H1 (cell line): ENCODE measurements around the gene OSBPL6. TPM values are rescaled to one million over a fixed set of nuclear protein-coding genes. Genes with fewer than 3 reads are reported as not detected.

Source experiments
- CTCF ChIA-PET: fragments of 300-600 bp; sonication (Branson Sonifier 250); formaldehyde crosslinking; loops from one replicate; lab custom pipeline; 2021; ENCODE audit not compliant: partially characterized antibody; lab: Charles Lee
- POLR2A ChIA-PET: fragments of 300-600 bp; sonication (Branson Sonifier 250); formaldehyde crosslinking; loops from one replicate; lab custom pipeline; 2021; ENCODE audit warnings: inconsistent platforms; ENCODE audit not compliant: partially characterized antibody; lab: Charles Lee
- DNase-seq, 2 experiments: peaks; one replicate each; pipeline versions ENCODE4 v3.0.0 to v3.0.0-alpha.2; 2010 to 2022; ENCODE audit warnings: low spot score in 2 of 2, low read depth in 1 of 2, mixed read lengths in 1 of 2
- FAIRE-seq: peaks from 2 replicates; lab custom pipeline; 2011; peaks lifted over from hg19 to GRCh38; lab: Jason Lieb, UNC
- H2AFZ ChIP-seq: 2 replicates; pipeline ENCODE4 v1.8.1; 2012; ENCODE audit warnings: low read length, inconsistent platforms
- H2AK5ac ChIP-seq: 2 replicates; pipeline ENCODE4 v1.6.1; 2013; ENCODE audit warnings: low read depth, low read length
- H2BK120ac ChIP-seq: replicated peaks from 2 replicates; pipeline ENCODE3; 2013; ENCODE audit warnings: low read depth, low read length, inconsistent platforms
- H2BK12ac ChIP-seq: 2 replicates; pipeline ENCODE4 v1.6.1; 2013; ENCODE audit warnings: low read depth, low read length
- H2BK15ac ChIP-seq: 2 replicates; pipeline ENCODE4 v1.6.1; 2013; ENCODE audit warnings: low read length
- H2BK20ac ChIP-seq: 2 replicates; pipeline ENCODE4 v1.6.1; 2013; ENCODE audit warnings: low read length
- H2BK5ac ChIP-seq: 2 replicates; pipeline ENCODE4 v1.6.1; 2013; ENCODE audit warnings: low read depth, low read length
- H3K14ac ChIP-seq: 2 replicates; pipeline ENCODE4 v1.6.1; 2013; ENCODE audit warnings: inconsistent platforms; ENCODE audit not compliant: insufficient read length
- H3K18ac ChIP-seq: 2 replicates; pipeline ENCODE4 v1.6.1; 2013; ENCODE audit warnings: low read length; ENCODE audit errors: extremely low read depth
- H3K23ac ChIP-seq: 2 replicates; pipeline ENCODE4 v1.6.1; 2013; ENCODE audit warnings: inconsistent platforms; ENCODE audit not compliant: insufficient read length
- H3K23me2 ChIP-seq: 2 replicates; pipeline ENCODE4 v1.6.1; 2013; ENCODE audit warnings: low read depth, low read length
- H3K27ac ChIP-seq: 2 replicates; pipeline ENCODE4 v1.6.1; 2011; ENCODE audit warnings: low read depth, low read length, inconsistent platforms
- H3K27me3 ChIP-seq, 4 experiments: replicated peaks in 1 of 4; 1 replicate in 1 of 4; 2 replicates in 3 of 4; pipeline versions ENCODE4 v1.6.1 to v1.8.1; 2011 to 2013; ENCODE audit warnings: low read length in 3 of 4, mild to moderate bottlenecking in 3 of 4, inconsistent platforms in 2 of 4, mixed read lengths in 2 of 4, moderate library complexity in 1 of 4; ENCODE audit not compliant: control insufficient read depth in 3 of 4, insufficient read depth in 3 of 4; ENCODE audit errors: extremely low read depth in 1 of 4
- H3K36me3 ChIP-seq, 4 experiments: 2 replicates each; pipeline versions ENCODE4 v1.6.1 to v1.8.1; 2011 to 2013; ENCODE audit warnings: mild to moderate bottlenecking in 4 of 4, low read length in 3 of 4, moderate library complexity in 2 of 4, control low read depth in 1 of 4, inconsistent platforms in 1 of 4; ENCODE audit not compliant: insufficient read depth in 4 of 4, control insufficient read depth in 2 of 4
- H3K4ac ChIP-seq: replicated peaks from 2 replicates; pipeline ENCODE3; 2013; ENCODE audit warnings: low read length, low read depth, mixed read lengths, inconsistent platforms; ENCODE audit not compliant: insufficient read length
- H3K4me1 ChIP-seq, 4 experiments: replicated peaks in 1 of 4; 1 replicate in 1 of 4; 2 replicates in 3 of 4; pipeline versions ENCODE4 v1.6.1 to v1.8.1; 2011 to 2013; ENCODE audit warnings: low read length in 3 of 4, inconsistent platforms in 2 of 4, mixed read lengths in 1 of 4; ENCODE audit not compliant: insufficient read depth in 4 of 4, control insufficient read depth in 3 of 4
- H3K4me2 ChIP-seq, 2 experiments: 2 replicates each; pipeline versions ENCODE4 v1.6.1 to v1.8.1; 2011 to 2013; ENCODE audit warnings: low read depth in 2 of 2, low read length in 2 of 2, control low read depth in 1 of 2, inconsistent platforms in 1 of 2, mild to moderate bottlenecking in 1 of 2; ENCODE audit not compliant: insufficient read depth in 1 of 2
- H3K4me3 ChIP-seq, 4 experiments: fragments of 200-600, 300-600 bp in 1 of 4; sonication (generic), shearing (Covaris generic), sonication (Bioruptor Twin) in 1 of 4; 2 replicates each; pipeline versions ENCODE4 v1.5.1 to v1.8.1; 2011 to 2016; ENCODE audit warnings: low read length in 4 of 4, low read depth in 3 of 4, control low read depth in 2 of 4, inconsistent platforms in 2 of 4, mild to moderate bottlenecking in 2 of 4, mixed read lengths in 1 of 4, moderate library complexity in 1 of 4; ENCODE audit not compliant: insufficient read depth in 2 of 4; ENCODE audit errors: extremely low read depth in 1 of 4
- H3K56ac ChIP-seq: replicated peaks from 2 replicates; pipeline ENCODE3; 2013; ENCODE audit warnings: low read depth, mild to moderate bottlenecking, mixed read lengths, low read length, inconsistent platforms; ENCODE audit not compliant: insufficient read length
- H3K79me1 ChIP-seq: 2 replicates; pipeline ENCODE4 v1.6.1; 2013; ENCODE audit warnings: low read depth, low read length, control low read depth
- H3K79me2 ChIP-seq, 2 experiments: 2 replicates each; pipeline versions ENCODE4 v1.6.1 to v1.8.1; 2012 to 2013; ENCODE audit warnings: low read length in 2 of 2, mild to moderate bottlenecking in 2 of 2, inconsistent platforms in 1 of 2; ENCODE audit not compliant: insufficient read depth in 2 of 2, control insufficient read depth in 1 of 2
- H3K9ac ChIP-seq, 4 experiments: replicated peaks in 1 of 4; 1 replicate in 1 of 4; 2 replicates in 3 of 4; pipeline versions ENCODE4 v1.6.1 to v1.8.1; 2011 to 2013; ENCODE audit warnings: low read depth in 3 of 4, low read length in 3 of 4, control low read depth in 2 of 4, mild to moderate bottlenecking in 2 of 4, moderate library complexity in 2 of 4, inconsistent platforms in 1 of 4; ENCODE audit errors: extremely low read depth in 1 of 4
- H3K9me3 ChIP-seq, 2 experiments: 2 replicates each; pipeline versions ENCODE4 v1.6.1 to v1.8.1; 2012 to 2013; ENCODE audit warnings: mild to moderate bottlenecking in 2 of 2, moderate library complexity in 2 of 2, control low read depth in 1 of 2, inconsistent platforms in 1 of 2, low read depth in 1 of 2, low read length in 1 of 2, mixed read lengths in 1 of 2; ENCODE audit not compliant: insufficient read depth in 2 of 2
- H4K20me1 ChIP-seq, 2 experiments: replicated peaks in 1 of 2; 2 replicates each; pipeline versions ENCODE3 to v1.8.1; 2011 to 2013; ENCODE audit warnings: inconsistent platforms in 2 of 2, low read length in 2 of 2, mild to moderate bottlenecking in 1 of 2; ENCODE audit not compliant: insufficient read depth in 2 of 2, control insufficient read depth in 1 of 2
- H4K5ac ChIP-seq: 2 replicates; pipeline ENCODE4 v1.6.1; 2013; ENCODE audit warnings: low read length, low read depth, mixed read lengths, inconsistent platforms; ENCODE audit not compliant: insufficient read length
- H4K8ac ChIP-seq: 2 replicates; pipeline ENCODE4 v1.8.0; 2013; ENCODE audit warnings: mild to moderate bottlenecking, moderate library complexity, low read length, inconsistent platforms; ENCODE audit not compliant: insufficient read depth; ENCODE audit errors: extremely low read depth
- H4K91ac ChIP-seq: replicated peaks from 2 replicates; pipeline ENCODE3; 2013; ENCODE audit warnings: low read length, mixed read lengths, inconsistent platforms; ENCODE audit not compliant: insufficient read length
- ASH2L ChIP-seq: fragments of 200-600, 300-600 bp; sonication (generic); IDR thresholded peaks from one replicate; pipeline ENCODE4 v1.7.1; 2017; ENCODE audit warnings: low read length
- E2F6 ChIP-seq: IDR thresholded peaks from 2 replicates; pipeline ENCODE4 v1.6.1; 2012; ENCODE audit warnings: inconsistent platforms
- EGR1 ChIP-seq: IDR thresholded peaks from 2 replicates; pipeline ENCODE4 v1.6.1; 2011; ENCODE audit warnings: low read depth, low read length, borderline replicate concordance
- GABPA ChIP-seq: IDR thresholded peaks from 2 replicates; pipeline ENCODE4 v1.6.1; 2011; ENCODE audit warnings: mild to moderate bottlenecking, low read length, moderate library complexity, borderline replicate concordance; ENCODE audit not compliant: insufficient read depth
- NRF1 ChIP-seq: IDR thresholded peaks from 2 replicates; pipeline ENCODE4 v1.6.1; 2011; ENCODE audit warnings: mild to moderate bottlenecking, low read depth, low read length, improper control_type of control experiment
- RAD21 ChIP-seq, 2 experiments: IDR thresholded peaks in 1 of 2; conservative IDR thresholded peaks in 1 of 2; 2 replicates each; pipeline ENCODE4 v1.6.1; 2011; ENCODE audit warnings: low read depth in 2 of 2, low read length in 2 of 2, improper control_type of control experiment in 1 of 2, inconsistent platforms in 1 of 2, mild to moderate bottlenecking in 1 of 2, moderate library complexity in 1 of 2
- RBBP5 ChIP-seq: IDR thresholded peaks from 2 replicates; pipeline ENCODE4 v1.7.1; 2012; ENCODE audit warnings: low read depth, mild to moderate bottlenecking, inconsistent platforms, low read length, moderate library complexity, borderline replicate concordance
- RFX5 ChIP-seq: IDR thresholded peaks from 2 replicates; pipeline ENCODE4 v1.6.1; 2011; ENCODE audit warnings: low read depth, low read length, improper control_type of control experiment, borderline replicate concordance
- SAP30 ChIP-seq: fragments of 300-600 bp; sonication (generic); IDR thresholded peaks from 2 replicates; pipeline ENCODE4 v1.7.1; 2012; ENCODE audit warnings: low read length, moderate library complexity, mild to moderate bottlenecking, inconsistent platforms; ENCODE audit not compliant: insufficient read depth, insufficient replicate concordance
- SIRT6 ChIP-seq: IDR thresholded peaks from one replicate; pipeline ENCODE4 v1.7.1; 2012; ENCODE audit warnings: low read length, inconsistent platforms
- SIX5 ChIP-seq: IDR thresholded peaks from 2 replicates; pipeline ENCODE4 v1.6.1; 2011; ENCODE audit warnings: mild to moderate bottlenecking, low read depth, low read length
- SP4 ChIP-seq: IDR thresholded peaks from 2 replicates; pipeline ENCODE4 v1.6.1; 2012; ENCODE audit warnings: low read length, inconsistent platforms
- TAF7 ChIP-seq: optimal IDR thresholded peaks from 2 replicates; pipeline ENCODE3; 2011; ENCODE audit warnings: low read depth, mild to moderate bottlenecking, inconsistent platforms, low read length, moderate library complexity, borderline replicate concordance
- TBP ChIP-seq: IDR thresholded peaks from 2 replicates; pipeline ENCODE4 v1.6.1; 2011; ENCODE audit warnings: low read depth, low read length, improper control_type of control experiment
- TCF12 ChIP-seq: IDR thresholded peaks from 2 replicates; pipeline ENCODE4 v1.6.1; 2011; ENCODE audit warnings: low read depth, mild to moderate bottlenecking, low read length
- WGBS, 2 experiments: shearing (Covaris generic) in 1 of 2; methylation state at CpG; one replicate each; pipeline versions ENCODE4 v1.1.6 to v1.1.7; 2013 to 2015; ENCODE audit warnings: low lambda C conversion rate in 2 of 2, mixed read lengths in 2 of 2, inconsistent platforms in 1 of 2, low coverage in 1 of 2, missing lambda C conversion rate in 1 of 2; ENCODE audit not compliant: insufficient replicate concordance in 2 of 2, insufficient coverage in 1 of 2, insufficient read length in 1 of 2; ENCODE audit errors: extremely low coverage in 1 of 2, missing lambda C conversion rate in 1 of 2; 5-methylcytosine and 5-hydroxymethylcytosine counted together
- polyA plus RNA-seq, 7 experiments: library from polyadenylated mRNA; depleted of rRNA in 3 of 7; stranded (reverse) in 5 of 7; unstranded in 2 of 7; fragments of >200 nt in 5 of 7; fragments of 200-250 nt in 2 of 7; gene quantifications; 1 replicate in 5 of 7; 2 replicates in 1 of 7; 4 replicates in 1 of 7; pipeline versions ENCODE4 v1.2.1 to v1.2.3, GENCODE V29; 2011 to 2013; ENCODE audit warnings: missing spikeins in 2 of 7, mixed read lengths in 2 of 7
- total RNA-seq: library from RNA; stranded (reverse); fragmentation: NEBNext Ultra II Directional; extraction: Animal tissue kit (Norgen Biotek cat#: 25700); gene quantifications from 2 replicates; pipeline ENCODE4 v1.2.1, GENCODE V29; 2021

The OSBPL6 gene
- total and polyA plus RNA-seq, 2 of the 8 experiments (the other 6 are each of a cell fraction or from before 2014, with no cell fraction given), result 1.7 to 5.6 TPM

GRCh38 chr2:178309541-178309940 lies 115.2 kb downstream of the OSBPL6 start:
- H2BK15ac ChIP-seq, result no peak overlapping the region
- no peak overlapping the region for H2AFZ ChIP-seq
- H3K14ac ChIP-seq, result no peak overlapping the region
- no peak overlapping the region for H3K27ac ChIP-seq
- WGBS, 2 experiments, result 84% methylated on average over 2 of the region's 2 CpGs; no CpG with 5 or more reads in 1 of the 2 experiments
- FAIRE-seq (no peak), DNase-seq (no peak)
- POLR2A ChIA-PET, result no interaction called here
- no peaks in the 10 kb centered on the region for H3K4me1 ChIP-seq
- no peaks in the 10 kb centered on the region; the same call in 1 of the 2 replicates for H3K23me2 ChIP-seq
- no peak overlapping the region for H4K5ac ChIP-seq
- H3K9me3 ChIP-seq, result no peaks in the 10 kb centered on the region
- H3K56ac ChIP-seq, result no peak overlapping the region
- no peak overlapping the region for H2BK12ac ChIP-seq
- no peak overlapping the region for H2AK5ac ChIP-seq
- no peak overlapping the region for H2BK120ac ChIP-seq
- H2BK5ac ChIP-seq, result no peak overlapping the region
- H3K79me2 ChIP-seq, result no peaks in the 10 kb centered on the region
- H3K4ac ChIP-seq, result no peak overlapping the region
- no peak overlapping the region for H4K8ac ChIP-seq
- no peak overlapping the region for H4K91ac ChIP-seq
- CTCF ChIA-PET, result no interaction called here
- H4K20me1 ChIP-seq, result no peaks in the 10 kb centered on the region
- no peaks in the 10 kb centered on the region for H3K79me1 ChIP-seq
- H3K4me2 ChIP-seq, result no peak overlapping the region
- no peak overlapping the region for H3K4me3 ChIP-seq
- H3K9ac ChIP-seq, result no peak overlapping the region
- no peak overlapping the region for H3K23ac ChIP-seq
- H2BK20ac ChIP-seq, result no peak overlapping the region
- no peak overlapping the region for H3K18ac ChIP-seq
- H3K36me3 ChIP-seq, result no peaks in the 10 kb centered on the region
- no peaks in the 10 kb centered on the region for H3K27me3 ChIP-seq
- no peak for TF ChIP-seq NRF1
- no peak for TF ChIP-seq E2F6
- TF ChIP-seq RBBP5, result no peak
- no peak for TF ChIP-seq RFX5
- no peak for TF ChIP-seq SIX5
- no peak for TF ChIP-seq EGR1
- TF ChIP-seq TAF7, result no peak
- TF ChIP-seq SP4, result no peak
- no peak for TF ChIP-seq ASH2L
- no peak for TF ChIP-seq TCF12
- no peak for TF ChIP-seq RAD21 (IDR thresholded peaks at IDR 0.05 in 1 of 2, conservative IDR thresholded peaks at IDR 0.05 in 1 of 2; ENCODE audit: low read depth in 2 of 2, low read length in 2 of 2)
- no peak for TF ChIP-seq TBP
- TF ChIP-seq GABPA, result no peak
- no peak for TF ChIP-seq SIRT6
- no peak for TF ChIP-seq SAP30
